NCI-H1092 (cell line): Measurements from ENCODE around the gene SLC38A8.

Source experiments
- DNase-seq: peaks from one replicate; lab custom pipeline; 2025; lab: John Stamatoyannopoulos, UW

The SLC38A8 gene

GRCh38 chr16:84048871-84049270, 6.3 kb upstream of the SLC38A8 start:
- DNase-seq = no peak

- DNase-seq = no peak
Measured at GRCh38 chr16:84048270-84048669, 5.7 kb upstream of the SLC38A8 start.

GRCh38 chr16:84047626-84048025, 5.0 kb upstream of the SLC38A8 start:
- no peak for DNase-seq

GRCh38 chr16:84047206-84047605, 4.6 kb upstream of the SLC38A8 start:
- no peak for DNase-seq

- DNase-seq = no peak
Measured at GRCh38 chr16:84045818-84046470, 3.3 kb upstream of the SLC38A8 start.

- no peak for DNase-seq
Measured at GRCh38 chr16:84045001-84045817, 2.6 kb upstream of the SLC38A8 start.

GRCh38 chr16:84044118-84044488, 1.5 kb upstream of the SLC38A8 start:
- DNase-seq = no peak

- no peak for DNase-seq
Measured at GRCh38 chr16:84043486-84044117, 1.0 kb upstream of the SLC38A8 start.

GRCh38 chr16:84042879-84043485, 387 bp upstream of the SLC38A8 start:
- no peak for DNase-seq

- no peak for DNase-seq
Measured at GRCh38 chr16:84041881-84042280, 714 bp downstream of the SLC38A8 start.

- DNase-seq = peak; percentile 23
Measured at GRCh38 chr16:84040823-84041820, 1.5 kb downstream of the SLC38A8 start.

GRCh38 chr16:84040226-84040822, 2.3 kb downstream of the SLC38A8 start:
- no peak for DNase-seq

- DNase-seq = no peak
Measured at GRCh38 chr16:84039696-84040095, 2.9 kb downstream of the SLC38A8 start.

- no peak for DNase-seq
Measured at GRCh38 chr16:84038469-84038868, 4.1 kb downstream of the SLC38A8 start.

- no peak for DNase-seq
Measured at GRCh38 chr16:84036982-84037425, 5.6 kb downstream of the SLC38A8 start.

- no peak for DNase-seq
Measured at GRCh38 chr16:84036131-84036530, 6.5 kb downstream of the SLC38A8 start.

GRCh38 chr16:84034516-84034915, 8.1 kb downstream of the SLC38A8 start:
- DNase-seq = no peak

GRCh38 chr16:84033251-84034195, 9.1 kb downstream of the SLC38A8 start:
- no peak for DNase-seq

GRCh38 chr16:84032458-84033178, 10.0 kb downstream of the SLC38A8 start:
- DNase-seq = peak; percentile 38
